ENCODE results near the gene CCND1.

The CCND1 gene

GRCh38 chr11:69642549-69642912 lies 1.6 kb downstream of the CCND1 start:
- peak; percentile 72 for DNase-seq

- DNase-seq = peak; percentile 85
Measured at GRCh38 chr11:69642913-69643632, 2.1 kb downstream of the CCND1 start.

- DNase-seq = no peak
Measured at GRCh38 chr11:69643646-69644045, 2.7 kb downstream of the CCND1 start.

GRCh38 chr11:69644071-69644961 lies 3.4 kb downstream of the CCND1 start:
- DNase-seq = no peak

GRCh38 chr11:69644962-69645675 lies 4.2 kb downstream of the CCND1 start:
- DNase-seq = no peak

GRCh38 chr11:69645801-69646492 lies 5.0 kb downstream of the CCND1 start:
- peak; percentile 7 for DNase-seq

- DNase-seq = peak; percentile 7
Measured at GRCh38 chr11:69646493-69647389, 5.8 kb downstream of the CCND1 start.

- DNase-seq = peak; percentile 7
Measured at GRCh38 chr11:69647390-69647748, 6.4 kb downstream of the CCND1 start.

- no peak for DNase-seq
Measured at GRCh38 chr11:69647761-69648497, 7.0 kb downstream of the CCND1 start.

- no peak for DNase-seq
Measured at GRCh38 chr11:69648679-69649575, 8.0 kb downstream of the CCND1 start.

- no peak for DNase-seq
Measured at GRCh38 chr11:69649576-69649900, 8.6 kb downstream of the CCND1 start.

- no peak for DNase-seq
Measured at GRCh38 chr11:69650081-69650831, 9.3 kb downstream of the CCND1 start.

GRCh38 chr11:69650832-69651344 lies 9.9 kb downstream of the CCND1 start:
- DNase-seq = no peak

- DNase-seq = no peak
Measured at GRCh38 chr11:69651834-69652620, 11.1 kb downstream of the CCND1 start.

GRCh38 chr11:69652999-69653398 lies 12.0 kb downstream of the CCND1 start:
- DNase-seq = no peak

GRCh38 chr11:69653406-69653960 lies 12.5 kb downstream of the CCND1 start:
- DNase-seq = no peak

- no peak for DNase-seq
Measured at GRCh38 chr11:69654001-69654659, 13.2 kb downstream of the CCND1 start.
